Measurements from ENCODE around the gene MTMR2.

Gene MTMR2

GRCh38 chr11:95930948-95931347, 7.0 kb upstream of the MTMR2 start:
- DNase-seq (ENCODE audit: low spot score in 2 of 2) (no peak), ATAC-seq (replicated peaks; ENCODE audit: extremely low read depth, poor library complexity, severe bottlenecking) (no peak)
- Mint-ChIP-seq H3K4me3 (no peak overlapping the region), H3K36me3 (ENCODE audit: insufficient read depth) (no peaks in the 10 kb centered on the region), H3K9me3 (peaks cover 11% of the 10 kb centered on the region), H3K27ac (ENCODE audit: low read depth) (no peak overlapping the region), H3K27me3 (peaks cover 38% of the 10 kb centered on the region), H3K4me1 (no peaks in the 10 kb centered on the region)

GRCh38 chr11:95926726-95927125, 2.8 kb upstream of the MTMR2 start:
- Mint-ChIP-seq H3K4me1 (peaks cover 24% of the 10 kb centered on the region), H3K36me3 (ENCODE audit: insufficient read depth) (peaks cover 10% of the 10 kb centered on the region), H3K4me3 (no peak overlapping the region), H3K27me3 (peaks cover 36% of the 10 kb centered on the region), H3K27ac (ENCODE audit: low read depth) (no peak overlapping the region), H3K9me3 (peaks cover 10% of the 10 kb centered on the region)
- no peak for DNase-seq (ENCODE audit: low spot score in 2 of 2)
- ATAC-seq (replicated peaks; ENCODE audit: extremely low read depth, poor library complexity, severe bottlenecking), result no peak

GRCh38 chr11:95925011-95925410, 1.1 kb upstream of the MTMR2 start:
- DNase-seq (ENCODE audit: low spot score in 2 of 2) (no peak), ATAC-seq (replicated peaks; ENCODE audit: extremely low read depth, poor library complexity, severe bottlenecking) (no peak)
- Mint-ChIP-seq H3K27ac (ENCODE audit: low read depth) (no peak overlapping the region), H3K4me1 (peaks cover 24% of the 10 kb centered on the region), H3K36me3 (ENCODE audit: insufficient read depth) (peaks cover 10% of the 10 kb centered on the region), H3K27me3 (peaks cover 23% of the 10 kb centered on the region), H3K9me3 (no peaks in the 10 kb centered on the region), H3K4me3 (peak overlapping the region; percentile 92)

- no peak for ATAC-seq (replicated peaks; ENCODE audit: extremely low read depth, poor library complexity, severe bottlenecking)
Measured at GRCh38 chr11:95924414-95924760, 480 bp upstream of the MTMR2 start.

GRCh38 chr11:95923439-95923727, 524 bp downstream of the MTMR2 start:
- Mint-ChIP-seq H3K4me3 (peak overlapping the region; percentile 92), H3K9me3 (no peaks in the 10 kb centered on the region), H3K36me3 (ENCODE audit: insufficient read depth) (peaks cover 10% of the 10 kb centered on the region), H3K27me3 (peaks cover 17% of the 10 kb centered on the region), H3K4me1 (peaks cover 24% of the 10 kb centered on the region), H3K27ac (ENCODE audit: low read depth) (peak overlapping the region; percentile 95)
- ATAC-seq (replicated peaks; ENCODE audit: extremely low read depth, poor library complexity, severe bottlenecking) (no peak), DNase-seq (ENCODE audit: low spot score in 2 of 2) (no peak)

More at GRCh38 chr11:95924414-95924760, 480 bp upstream of the MTMR2 start:
- Mint-ChIP-seq H3K9me3 (no peaks in the 10 kb centered on the region), H3K27ac (ENCODE audit: low read depth) (peak overlapping the region; percentile 95), H3K27me3 (peaks cover 23% of the 10 kb centered on the region), H3K4me3 (peak overlapping the region; percentile 92), H3K36me3 (ENCODE audit: insufficient read depth) (peaks cover 10% of the 10 kb centered on the region), H3K4me1 (peaks cover 24% of the 10 kb centered on the region)
- no peak for DNase-seq (ENCODE audit: low spot score in 2 of 2)

- peaks cover 24% of the 10 kb centered on the region for H3K4me1 Mint-ChIP-seq
- peaks cover 13% of the 10 kb centered on the region for H3K27me3 Mint-ChIP-seq
- H3K36me3 Mint-ChIP-seq (ENCODE audit: insufficient read depth), result peaks cover 10% of the 10 kb centered on the region
- H3K4me3 Mint-ChIP-seq, result peak overlapping the region; percentile 92
- ATAC-seq (replicated peaks; ENCODE audit: extremely low read depth, poor library complexity, severe bottlenecking) (peak; percentile 20), DNase-seq (ENCODE audit: low spot score in 2 of 2) (no peak)
- H3K27ac Mint-ChIP-seq (ENCODE audit: low read depth), result peak overlapping the region; percentile 95
- H3K9me3 Mint-ChIP-seq, result no peaks in the 10 kb centered on the region
Measured at GRCh38 chr11:95922536-95923438, 1.1 kb downstream of the MTMR2 start.

GRCh38 chr11:95922099-95922498, 1.8 kb downstream of the MTMR2 start:
- Mint-ChIP-seq H3K4me1 (peaks cover 24% of the 10 kb centered on the region), H3K27me3 (peaks cover 11% of the 10 kb centered on the region), H3K4me3 (peak overlapping the region; percentile 92), H3K36me3 (ENCODE audit: insufficient read depth) (peaks cover 10% of the 10 kb centered on the region), H3K27ac (ENCODE audit: low read depth) (peak overlapping the region; percentile 95), H3K9me3 (no peaks in the 10 kb centered on the region)
- ATAC-seq (replicated peaks; ENCODE audit: extremely low read depth, poor library complexity, severe bottlenecking), result no peak
- DNase-seq (ENCODE audit: low spot score in 2 of 2), result no peak

GRCh38 chr11:95920460-95921105, 3.3 kb downstream of the MTMR2 start:
- peaks cover 30% of the 10 kb centered on the region for H3K4me1 Mint-ChIP-seq
- no peak for DNase-seq (ENCODE audit: low spot score in 2 of 2)
- no peak overlapping the region for H3K27ac Mint-ChIP-seq (ENCODE audit: low read depth)
- no peaks in the 10 kb centered on the region for H3K9me3 Mint-ChIP-seq
- no peaks in the 10 kb centered on the region for H3K27me3 Mint-ChIP-seq
- no peak overlapping the region for H3K4me3 Mint-ChIP-seq
- H3K36me3 Mint-ChIP-seq (ENCODE audit: insufficient read depth), result peaks cover 10% of the 10 kb centered on the region
- no peak for ATAC-seq (replicated peaks; ENCODE audit: extremely low read depth, poor library complexity, severe bottlenecking)

GRCh38 chr11:95919514-95919913, 4.4 kb downstream of the MTMR2 start:
- no peak for ATAC-seq (replicated peaks; ENCODE audit: extremely low read depth, poor library complexity, severe bottlenecking)
- no peak overlapping the region for H3K27ac Mint-ChIP-seq (ENCODE audit: low read depth)
- no peaks in the 10 kb centered on the region for H3K27me3 Mint-ChIP-seq
- H3K9me3 Mint-ChIP-seq, result no peaks in the 10 kb centered on the region
- DNase-seq (ENCODE audit: low spot score in 2 of 2), result no peak
- H3K4me1 Mint-ChIP-seq, result peaks cover 33% of the 10 kb centered on the region
- peaks cover 10% of the 10 kb centered on the region for H3K36me3 Mint-ChIP-seq (ENCODE audit: insufficient read depth)
- no peak overlapping the region for H3K4me3 Mint-ChIP-seq

GRCh38 chr11:95918720-95919119, 5.2 kb downstream of the MTMR2 start:
- no peak overlapping the region for H3K4me3 Mint-ChIP-seq
- H3K9me3 Mint-ChIP-seq, result no peaks in the 10 kb centered on the region
- no peaks in the 10 kb centered on the region for H3K27me3 Mint-ChIP-seq
- peaks cover 30% of the 10 kb centered on the region for H3K4me1 Mint-ChIP-seq
- H3K36me3 Mint-ChIP-seq (ENCODE audit: insufficient read depth), result peaks cover 4% of the 10 kb centered on the region
- H3K27ac Mint-ChIP-seq (ENCODE audit: low read depth), result no peak overlapping the region
- ATAC-seq (replicated peaks; ENCODE audit: extremely low read depth, poor library complexity, severe bottlenecking) (no peak), DNase-seq (ENCODE audit: low spot score in 2 of 2) (no peak)

- Mint-ChIP-seq H3K36me3 (ENCODE audit: insufficient read depth) (no peaks in the 10 kb centered on the region), H3K4me1 (peaks cover 29% of the 10 kb centered on the region), H3K27me3 (no peaks in the 10 kb centered on the region), H3K27ac (ENCODE audit: low read depth) (no peak overlapping the region), H3K9me3 (no peaks in the 10 kb centered on the region), H3K4me3 (no peak overlapping the region)
- no peak for DNase-seq (ENCODE audit: low spot score in 2 of 2)
- ATAC-seq (replicated peaks; ENCODE audit: extremely low read depth, poor library complexity, severe bottlenecking), result no peak
Measured at GRCh38 chr11:95918056-95918455, 5.9 kb downstream of the MTMR2 start.

- Mint-ChIP-seq H3K27ac (ENCODE audit: low read depth) (no peak overlapping the region), H3K27me3 (no peaks in the 10 kb centered on the region), H3K36me3 (ENCODE audit: insufficient read depth) (no peaks in the 10 kb centered on the region), H3K9me3 (no peaks in the 10 kb centered on the region), H3K4me1 (peaks cover 23% of the 10 kb centered on the region), H3K4me3 (no peak overlapping the region)
- DNase-seq (ENCODE audit: low spot score in 2 of 2), result no peak
- no peak for ATAC-seq (replicated peaks; ENCODE audit: extremely low read depth, poor library complexity, severe bottlenecking)
Measured at GRCh38 chr11:95917193-95918036, 6.5 kb downstream of the MTMR2 start.
